ENCODE results near the gene PURB.

Gene PURB

DNA sequence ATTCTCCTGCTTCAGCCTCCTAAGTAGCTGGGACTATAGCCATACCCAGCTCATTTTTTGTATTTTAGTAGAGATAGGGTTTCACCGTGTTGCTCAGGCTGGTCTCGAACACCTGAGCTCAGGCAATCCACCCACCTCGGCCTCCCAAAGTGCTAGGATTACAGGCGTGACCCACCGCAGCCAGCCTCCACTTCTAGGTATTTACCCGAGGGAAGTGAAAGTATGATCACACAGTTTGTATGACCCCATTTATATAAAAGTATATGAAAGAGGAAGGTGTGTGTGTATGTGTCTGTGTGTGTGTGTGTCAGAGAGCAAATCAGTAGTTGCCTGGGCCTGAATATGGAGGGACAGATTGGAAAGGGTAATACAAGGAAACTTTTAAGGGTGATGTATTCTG, 2.0 kb upstream of the PURB start:
- CTCF ChIA-PET: interaction anchor here (1.4 to 2.3 kb wide), 6 partner anchors 18 to 87 kb away, joined by 3 to 6 read pairs (median 5); no protein-coding TSS in a partner anchor
- DNase-seq (ENCODE audit: extremely low spot score): no peak

GRCh38 chr7:44884621-44885393, 523 bp downstream of the PURB start:
- TF ChIP-seq, protein P1, sequence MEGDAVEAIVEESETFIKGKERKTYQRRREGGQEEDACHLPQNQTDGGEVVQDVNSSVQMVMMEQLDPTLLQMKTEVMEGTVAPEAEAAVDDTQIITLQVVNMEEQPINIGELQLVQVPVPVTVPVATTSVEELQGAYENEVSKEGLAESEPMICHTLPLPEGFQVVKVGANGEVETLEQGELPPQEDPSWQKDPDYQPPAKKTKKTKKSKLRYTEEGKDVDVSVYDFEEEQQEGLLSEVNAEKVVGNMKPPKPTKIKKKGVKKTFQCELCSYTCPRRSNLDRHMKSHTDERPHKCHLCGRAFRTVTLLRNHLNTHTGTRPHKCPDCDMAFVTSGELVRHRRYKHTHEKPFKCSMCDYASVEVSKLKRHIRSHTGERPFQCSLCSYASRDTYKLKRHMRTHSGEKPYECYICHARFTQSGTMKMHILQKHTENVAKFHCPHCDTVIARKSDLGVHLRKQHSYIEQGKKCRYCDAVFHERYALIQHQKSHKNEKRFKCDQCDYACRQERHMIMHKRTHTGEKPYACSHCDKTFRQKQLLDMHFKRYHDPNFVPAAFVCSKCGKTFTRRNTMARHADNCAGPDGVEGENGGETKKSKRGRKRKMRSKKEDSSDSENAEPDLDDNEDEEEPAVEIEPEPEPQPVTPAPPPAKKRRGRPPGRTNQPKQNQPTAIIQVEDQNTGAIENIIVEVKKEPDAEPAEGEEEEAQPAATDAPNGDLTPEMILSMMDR (IDR thresholded peaks at IDR 0.05; ENCODE audit: control extremely low read depth, extremely low read depth, low read depth, missing control alignments): no peak
- ChIA-PET POLR2A (interaction anchor here (0.6 to 1.6 kb wide), 7 partner anchors 17 to 278 kb away, joined by 3 to 5 read pairs (median 4); partner anchors contain the start of genes H2AZ2 and OGDH), CTCF (interaction anchor here (0.8 to 2.2 kb wide), 9 partner anchors 12 to 347 kb away, joined by 3 to 12 read pairs (median 4); no protein-coding TSS in a partner anchor)
- peak; percentile 38 for DNase-seq (ENCODE audit: extremely low spot score)

More for the DNA sequence above, 2.0 kb upstream of the PURB start:
- POLR2A ChIA-PET: no interaction called here
- TF ChIP-seq, protein P1 (IDR thresholded peaks at IDR 0.05; ENCODE audit: control extremely low read depth, extremely low read depth, low read depth, missing control alignments): no peak

DNA sequence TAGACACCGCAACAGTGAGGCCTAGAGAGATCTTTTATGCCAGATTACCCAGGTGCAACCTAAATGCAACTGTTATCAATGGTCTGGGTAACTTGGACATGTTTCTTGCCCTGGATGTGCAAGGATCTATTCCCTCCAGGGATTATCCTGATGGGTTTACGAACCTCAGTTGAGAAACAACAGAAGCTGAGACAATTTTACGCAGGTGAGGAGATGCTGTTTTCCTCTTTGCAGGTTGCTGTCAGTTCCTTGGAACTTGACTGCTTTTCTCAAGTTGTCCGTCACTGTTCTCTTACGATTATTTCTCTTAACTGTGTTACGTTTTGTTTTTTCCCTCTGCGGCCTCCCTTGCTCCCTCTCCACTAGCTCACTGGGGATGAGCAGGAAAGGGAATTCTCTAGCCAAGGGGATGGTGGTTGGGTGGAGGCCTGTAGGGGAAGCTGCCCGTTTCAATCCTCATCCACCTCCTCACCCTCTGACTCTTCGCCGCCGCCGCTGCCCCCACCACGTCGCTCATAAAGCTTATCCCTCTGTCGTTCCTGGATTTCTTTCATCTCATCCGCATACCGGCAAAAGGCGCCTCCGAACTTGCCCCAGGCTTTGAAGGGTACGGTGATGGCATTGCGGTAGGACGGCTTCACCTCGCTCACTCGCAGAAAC, 1.2 kb downstream of the PURB start:
- CTCF ChIA-PET: interaction anchor here (0.8 to 2.2 kb wide), 4 partner anchors 11 to 252 kb away, joined by 3 to 12 read pairs (median 4); no protein-coding TSS in a partner anchor
- TF ChIP-seq, protein P1 (IDR thresholded peaks at IDR 0.05; ENCODE audit: control extremely low read depth, extremely low read depth, low read depth, missing control alignments): no peak
- POLR2A ChIA-PET: interaction anchor here (0.6 to 1.6 kb wide), 5 partner anchors 31 to 277 kb away, joined by 3 to 5 read pairs (median 3); partner anchors contain the start of genes H2AZ2 and OGDH
- DNase-seq (ENCODE audit: extremely low spot score): no peak

DNA sequence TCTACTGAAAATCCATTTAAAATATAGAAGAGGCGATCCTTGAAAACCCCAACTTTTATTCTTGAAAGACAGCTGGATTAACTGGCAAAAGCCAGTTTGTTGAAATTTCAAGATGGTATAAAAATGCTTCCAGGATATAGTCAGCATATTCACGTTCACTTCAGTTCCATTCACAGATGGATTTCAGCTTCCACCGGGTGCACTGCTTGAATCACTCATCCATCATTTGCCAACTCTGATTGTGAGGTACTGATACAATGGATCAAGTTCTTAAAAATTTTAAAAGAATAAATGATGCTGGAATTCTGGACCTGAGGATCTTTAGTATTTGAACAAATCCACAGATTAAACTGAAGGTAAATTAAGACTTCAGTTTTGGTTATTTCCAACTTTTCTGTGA, 2.4 kb downstream of the PURB start:
- TF ChIP-seq, protein P1 (IDR thresholded peaks at IDR 0.05; ENCODE audit: control extremely low read depth, extremely low read depth, low read depth, missing control alignments): no peak
- no peak for DNase-seq (ENCODE audit: extremely low spot score)
- CTCF ChIA-PET: interaction anchor here (0.9 to 3.9 kb wide), 8 partner anchors 9 to 100 kb away, joined by 3 to 35 read pairs (median 5); no protein-coding TSS in a partner anchor
- POLR2A ChIA-PET: no interaction called here

DNA sequence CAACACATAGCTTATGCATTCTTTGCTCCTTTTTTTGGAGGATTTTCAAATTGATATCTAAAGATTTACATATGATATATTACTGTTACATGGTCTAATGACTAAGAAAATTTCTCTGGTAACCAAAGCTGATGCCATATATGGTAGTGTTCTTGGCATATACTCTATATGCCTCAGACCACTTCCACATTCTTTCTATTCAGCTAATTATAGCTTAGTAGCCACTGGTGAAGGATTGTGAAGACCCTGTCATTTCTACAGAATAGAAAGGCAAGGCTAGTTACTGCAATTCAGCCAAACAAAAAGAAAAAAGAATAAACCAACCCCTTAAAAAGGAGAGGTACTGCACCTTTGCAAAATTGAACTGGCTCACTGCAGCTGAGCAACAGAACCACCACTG, 3.7 kb downstream of the PURB start:
- CTCF ChIA-PET: interaction anchor here (0.7 to 3.9 kb wide), 15 partner anchors 8 to 307 kb away, joined by 3 to 35 read pairs (median 4); no protein-coding TSS in a partner anchor
- POLR2A ChIA-PET: interaction anchor here (0.5 to 1.1 kb wide), 2 partner anchors 31 to 249 kb away, joined by 6 to 8 read pairs; no protein-coding TSS in a partner anchor
- DNase-seq (ENCODE audit: extremely low spot score): no peak
- TF ChIP-seq, protein P1 (IDR thresholded peaks at IDR 0.05; ENCODE audit: control extremely low read depth, extremely low read depth, low read depth, missing control alignments): no peak

GRCh38 chr7:44881066-44881600, 4.2 kb downstream of the PURB start:
- TF ChIP-seq, protein P1 (IDR thresholded peaks at IDR 0.05; ENCODE audit: control extremely low read depth, extremely low read depth, low read depth, missing control alignments): no peak
- DNase-seq (ENCODE audit: extremely low spot score): no peak
- ChIA-PET CTCF (interaction anchor here (0.7 to 3.9 kb wide), 11 partner anchors 8 to 306 kb away, joined by 3 to 35 read pairs (median 4); no protein-coding TSS in a partner anchor), POLR2A (interaction anchor here (0.5 to 0.8 kb wide), 2 partner anchors 8 to 248 kb away, joined by 3 to 6 read pairs; no protein-coding TSS in a partner anchor)

Data from GM10248 (cell line).